HepG2 (cell line): ENCODE measurements around the gene PRR5L.

Source experiments
- KLF9 ChIP-seq: IDR thresholded peaks from 2 replicates; pipeline ENCODE4 v1.6.1; 2016; ENCODE audit warnings: low read depth
- SP2 ChIP-seq: sonication (generic); formaldehyde crosslinking; IDR thresholded peaks from 2 replicates; pipeline ENCODE4 v1.5.1; 2020; ENCODE audit warnings: mild to moderate bottlenecking, missing genetic modification reagents
- ZNF274 ChIP-seq: sonication (generic); formaldehyde crosslinking; IDR thresholded peaks from 2 replicates; pipeline ENCODE4 v1.5.1; 2020; ENCODE audit warnings: mild to moderate bottlenecking, missing genetic modification reagents
- ZNF672 ChIP-seq: sonication (generic); formaldehyde crosslinking; IDR thresholded peaks from 2 replicates; pipeline ENCODE4 v1.8.1; 2022; ENCODE audit warnings: missing genetic modification reagents
- TF ChIP-seq, protein P1 (sequence below), 2 experiments: fragments of 450-650 bp in 1 of 2; sonication (generic) in 1 of 2; formaldehyde crosslinking; IDR thresholded peaks; 2 replicates each; pipeline versions ENCODE4 v1.5.0 to v1.8.0; 2020 to 2022; ENCODE audit warnings: mild to moderate bottlenecking in 1 of 2, missing genetic modification reagents in 1 of 2
- TF ChIP-seq, protein P2 (sequence below): sonication (generic); formaldehyde crosslinking; IDR thresholded peaks from 2 replicates; pipeline ENCODE4 v1.5.0; 2020; ENCODE audit warnings: mild to moderate bottlenecking, missing genetic modification reagents, moderate library complexity

DNA sequence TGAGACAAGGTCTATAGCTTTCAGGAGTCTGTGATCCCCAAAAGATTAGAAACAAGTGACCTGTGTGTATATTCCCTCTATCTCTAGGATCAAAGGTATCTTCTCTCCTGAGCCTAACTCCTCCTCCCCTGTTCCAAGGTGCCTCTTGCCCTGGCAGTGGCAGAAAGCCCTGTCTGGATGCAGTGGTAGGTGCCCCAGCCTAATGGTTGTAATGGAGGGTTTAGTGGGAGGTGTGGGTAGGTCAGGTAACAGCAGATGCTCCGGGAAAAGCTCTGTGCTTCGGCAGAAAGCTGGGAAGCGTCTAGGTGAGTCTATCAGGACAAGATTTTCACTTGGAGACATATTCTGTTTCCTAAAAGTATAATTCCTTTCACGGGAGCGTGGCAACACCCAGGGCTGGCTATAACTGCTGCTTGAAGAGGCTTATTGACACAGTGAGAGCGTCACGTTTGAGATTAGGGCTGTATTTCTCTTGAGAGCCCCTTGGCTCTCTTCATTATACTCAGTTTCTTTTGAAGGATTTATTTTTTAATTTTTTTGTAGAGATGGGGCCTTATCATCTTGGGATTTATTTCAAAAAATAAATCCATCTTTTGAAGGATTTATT is 49.5 kb downstream of the PRR5L start:
- TF ChIP-seq KLF9 (no peak), ZNF672 (CRISPR knock-in tag) (no peak), SP2 (CRISPR knock-in tag) (no peak), ZNF274 (CRISPR knock-in tag) (no peak)
- TF ChIP-seq, protein P1, sequence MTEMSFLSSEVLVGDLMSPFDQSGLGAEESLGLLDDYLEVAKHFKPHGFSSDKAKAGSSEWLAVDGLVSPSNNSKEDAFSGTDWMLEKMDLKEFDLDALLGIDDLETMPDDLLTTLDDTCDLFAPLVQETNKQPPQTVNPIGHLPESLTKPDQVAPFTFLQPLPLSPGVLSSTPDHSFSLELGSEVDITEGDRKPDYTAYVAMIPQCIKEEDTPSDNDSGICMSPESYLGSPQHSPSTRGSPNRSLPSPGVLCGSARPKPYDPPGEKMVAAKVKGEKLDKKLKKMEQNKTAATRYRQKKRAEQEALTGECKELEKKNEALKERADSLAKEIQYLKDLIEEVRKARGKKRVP (CRISPR knock-in tag; IDR thresholded peaks at IDR 0.05) = no peak
- TF ChIP-seq, protein P2, sequence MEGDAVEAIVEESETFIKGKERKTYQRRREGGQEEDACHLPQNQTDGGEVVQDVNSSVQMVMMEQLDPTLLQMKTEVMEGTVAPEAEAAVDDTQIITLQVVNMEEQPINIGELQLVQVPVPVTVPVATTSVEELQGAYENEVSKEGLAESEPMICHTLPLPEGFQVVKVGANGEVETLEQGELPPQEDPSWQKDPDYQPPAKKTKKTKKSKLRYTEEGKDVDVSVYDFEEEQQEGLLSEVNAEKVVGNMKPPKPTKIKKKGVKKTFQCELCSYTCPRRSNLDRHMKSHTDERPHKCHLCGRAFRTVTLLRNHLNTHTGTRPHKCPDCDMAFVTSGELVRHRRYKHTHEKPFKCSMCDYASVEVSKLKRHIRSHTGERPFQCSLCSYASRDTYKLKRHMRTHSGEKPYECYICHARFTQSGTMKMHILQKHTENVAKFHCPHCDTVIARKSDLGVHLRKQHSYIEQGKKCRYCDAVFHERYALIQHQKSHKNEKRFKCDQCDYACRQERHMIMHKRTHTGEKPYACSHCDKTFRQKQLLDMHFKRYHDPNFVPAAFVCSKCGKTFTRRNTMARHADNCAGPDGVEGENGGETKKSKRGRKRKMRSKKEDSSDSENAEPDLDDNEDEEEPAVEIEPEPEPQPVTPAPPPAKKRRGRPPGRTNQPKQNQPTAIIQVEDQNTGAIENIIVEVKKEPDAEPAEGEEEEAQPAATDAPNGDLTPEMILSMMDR (CRISPR knock-in tag) = no peak
